ENCODE data around the gene FKBP7. TPM values are rescaled to one million over a fixed set of nuclear protein-coding genes. Genes with fewer than 3 reads are reported as not detected.

The FKBP7 gene
- total and polyA plus RNA-seq, 2 of the 13 experiments (the other 11 are each of a cell fraction or from before 2014, with no cell fraction given): 12.4 to 14.8 TPM

- TF ChIP-seq PHF5A (CRISPR knock-in tag; IDR thresholded peaks at IDR 0.05; ENCODE audit: low read depth, unreplicated experiment): no peak
- TF ChIP-seq ZNF407 (CRISPR knock-in tag; IDR thresholded peaks at IDR 0.05; ENCODE audit: not compliant biosample characterization): no peak
- TF ChIP-seq KIAA2018 (CRISPR knock-in tag; IDR thresholded peaks at IDR 0.05; ENCODE audit: borderline replicate concordance): no peak
- peak; percentile 72; the same call in 1 of the 2 replicates for TF ChIP-seq ZNF605 (CRISPR knock-in tag; IDR thresholded peaks at IDR 0.05)
- no peak for TF ChIP-seq ZNF574 (CRISPR knock-in tag; IDR thresholded peaks at IDR 0.05)
- TF ChIP-seq NR2F1 (CRISPR knock-in tag; IDR thresholded peaks at IDR 0.05): peak in 1 of 2 experiments; percentile 8; a peak in 1 of 4 replicates
- TF ChIP-seq MIER2 (CRISPR knock-in tag; IDR thresholded peaks at IDR 0.05): peak; percentile 69
- TF ChIP-seq GATAD2A (CRISPR knock-in tag; IDR thresholded peaks at IDR 0.05): peak; percentile 96
- no peak for TF ChIP-seq ZNF34 (CRISPR knock-in tag; IDR thresholded peaks at IDR 0.05; ENCODE audit: borderline replicate concordance)
- no peak for TF ChIP-seq SMAD3 (CRISPR knock-in tag; IDR thresholded peaks at IDR 0.05)
Observed at GRCh38 chr2:178428396-178428806, 50.0 kb downstream of the FKBP7 start (continued).
